Measurements from ENCODE around the gene MINDY3. TPM values are rescaled to one million over a fixed set of nuclear protein-coding genes. Genes with fewer than 3 reads are reported as not detected.

MINDY3 gene
- 10 to 100 TPM; 23.4 to 24.4 TPM for total RNA-seq
- polyA plus RNA-seq: 4.6 TPM

DNA sequence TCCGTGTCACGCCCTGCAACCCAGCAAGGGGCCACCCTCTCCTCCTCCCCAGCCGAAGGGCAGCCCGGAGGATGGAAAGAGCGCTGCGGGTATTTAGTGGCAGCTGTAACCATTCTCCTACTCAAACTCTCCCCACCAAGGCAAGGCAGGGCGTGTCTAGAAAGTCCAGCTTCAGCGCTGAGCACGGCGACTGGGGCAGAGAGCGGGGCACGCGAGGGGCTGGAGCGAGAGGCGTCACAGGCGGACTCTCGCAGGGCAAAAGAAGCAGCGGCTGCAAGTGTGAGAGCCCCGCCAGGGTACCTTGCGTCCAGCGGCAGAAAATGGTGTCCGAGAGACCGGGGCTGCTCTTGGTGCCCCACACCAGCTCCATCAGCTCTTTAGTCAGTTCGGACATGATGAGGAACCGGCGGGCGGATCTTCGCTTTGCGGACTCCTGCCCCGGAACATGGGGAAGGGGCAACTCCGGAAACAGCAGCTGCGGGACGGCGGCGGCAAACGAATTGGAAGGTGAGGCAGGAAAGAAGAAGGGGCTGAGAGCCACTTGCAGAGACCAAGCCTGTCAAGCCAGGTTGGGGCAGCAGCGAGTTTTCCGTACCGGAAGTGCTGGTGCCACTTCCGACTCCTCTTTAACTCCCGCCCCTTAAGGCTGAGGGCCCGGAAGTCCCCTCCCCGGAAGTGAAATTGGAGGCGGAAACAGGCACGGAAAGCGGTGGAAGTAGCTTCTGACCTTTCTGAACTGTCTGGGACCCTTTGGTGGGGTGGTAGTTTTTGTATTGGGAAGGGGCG lies at the start of gene MINDY3:
Gene MINDY3, minus strand, starts transcription at position 602 of the 786 bp plus-strand sequence. Its CDS starts 208 bp downstream, at position 394.
- Mint-ChIP-seq H3K4me3 (peak within 1 kb of the TSS; percentile 96 to 99 (median 99)), H3K27me3 (peaks cover 11 to 21% of the 10 kb centered on the region in 2 donors), H3K4me1 (peaks cover 44 to 53% (median 49%) of the 10 kb centered on the region in 3 donors), H3K36me3 (peaks cover 5 to 19% (median 10%) of the 10 kb centered on the region in 3 donors), H3K27ac (peak within 1 kb of the TSS; percentile 54 to 97 (median 94)), H3K9me3 (peaks cover 0 to 5% (median 0%) of the 10 kb centered on the region in 5 donors)
- Histone ChIP-seq H3K36me3 (ENCODE audit: insufficient read depth, low read length) (no peaks in the 10 kb centered on the region), H3K4me1 (ENCODE audit: insufficient read depth, low read length) (peaks cover 40% of the 10 kb centered on the region), H3K4me3 (ENCODE audit: low read length) (peak within 1 kb of the TSS; percentile 95), H3K9me3 (ENCODE audit: low read length) (no peaks in the 10 kb centered on the region), H3K27me3 (ENCODE audit: insufficient read depth, low read length, poor library complexity, severe bottlenecking) (no peaks in the 10 kb centered on the region), H3K27ac (ENCODE audit: low read depth, low read length) (peak within 1 kb of the TSS; percentile 79)
- peak; percentile 73 to 88 (median 80) for DNase-seq
- POLR2A ChIA-PET: no interaction called here
- CTCF ChIA-PET: interaction anchor here (0.6 to 1.5 kb wide), 4 partner anchors 14 to 213 kb away, joined by 3 to 5 read pairs (median 4); no protein-coding TSS in a partner anchor

DNA sequence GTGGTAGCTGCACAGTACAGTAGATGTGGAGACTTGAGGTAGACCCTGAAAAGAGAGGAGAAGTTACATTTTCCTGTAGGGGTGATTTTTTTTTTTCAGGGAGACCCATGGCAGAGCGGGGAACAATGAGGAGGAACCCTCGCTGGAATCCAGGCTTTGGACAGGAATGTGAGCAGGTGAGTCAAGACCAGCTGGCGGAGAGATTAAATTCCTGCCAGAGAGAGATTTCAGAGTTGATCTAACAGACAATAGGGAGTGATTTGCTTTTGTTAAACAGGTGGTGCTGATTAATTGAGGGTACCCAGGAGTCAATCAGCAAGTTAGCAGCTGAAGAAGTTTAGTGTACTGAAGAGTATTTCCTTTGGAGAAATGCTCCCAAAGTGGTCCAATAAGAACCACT lies 41.6 kb upstream of the MINDY3 start:
- no peaks in the 10 kb centered on the region for H3K4me1 ChIP-seq (ENCODE audit: insufficient read depth, low read length)
- no peak overlapping the region for H3K27ac ChIP-seq (ENCODE audit: low read depth, low read length)
- H3K9me3 ChIP-seq (ENCODE audit: low read length): no peaks in the 10 kb centered on the region
- DNase-seq: no peak
- H3K27me3 ChIP-seq (ENCODE audit: insufficient read depth, low read length, poor library complexity, severe bottlenecking): peaks cover 6% of the 10 kb centered on the region
- no peak overlapping the region for H3K4me3 ChIP-seq (ENCODE audit: low read length)
- no peaks in the 10 kb centered on the region for H3K36me3 ChIP-seq (ENCODE audit: insufficient read depth, low read length)
- H3K27me3 Mint-ChIP-seq: peaks cover 14 to 34% of the 10 kb centered on the region in 2 donors
- no peaks in the 10 kb centered on the region for H3K36me3 Mint-ChIP-seq
- H3K4me3 Mint-ChIP-seq: no peak overlapping the region
- no peaks in the 10 kb centered on the region for H3K4me1 Mint-ChIP-seq
- no peaks in the 10 kb centered on the region for H3K9me3 Mint-ChIP-seq
- POLR2A ChIA-PET: no interaction called here
- H3K27ac Mint-ChIP-seq: no peak overlapping the region
- CTCF ChIA-PET: interaction anchor here (0.9 to 2.3 kb wide), 11 partner anchors 9 to 912 kb away, joined by 3 to 10 read pairs (median 4); no protein-coding TSS in a partner anchor

DNA sequence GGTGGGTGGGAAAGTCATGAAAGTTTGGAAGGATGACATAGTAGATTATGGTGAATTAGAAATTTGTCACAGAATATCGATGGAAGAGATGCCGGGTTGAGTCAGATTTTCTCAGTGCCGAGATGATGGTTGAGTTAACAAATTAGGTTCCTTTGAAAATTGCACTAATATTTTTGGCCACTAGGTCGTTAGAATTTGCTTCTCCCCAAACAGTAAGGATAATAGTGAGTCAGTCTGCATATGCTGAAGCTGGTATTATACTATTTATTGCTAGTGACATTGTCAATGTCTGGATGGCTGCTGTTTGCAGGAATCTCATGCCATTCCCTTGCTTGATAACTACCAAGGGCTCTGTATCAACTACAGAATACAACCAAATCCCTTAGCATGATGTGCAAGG lies 37.7 kb upstream of the MINDY3 start:
- H3K4me3 Mint-ChIP-seq: no peak overlapping the region
- H3K36me3 Mint-ChIP-seq: no peaks in the 10 kb centered on the region
- peaks cover 15 to 52% of the 10 kb centered on the region in 2 donors for H3K27me3 Mint-ChIP-seq
- no peaks in the 10 kb centered on the region for H3K36me3 ChIP-seq (ENCODE audit: insufficient read depth, low read length)
- H3K4me1 Mint-ChIP-seq: no peaks in the 10 kb centered on the region
- POLR2A ChIA-PET: no interaction called here
- no peaks in the 10 kb centered on the region for H3K4me1 ChIP-seq (ENCODE audit: insufficient read depth, low read length)
- H3K27ac Mint-ChIP-seq: no peak overlapping the region
- no peak for DNase-seq
- CTCF ChIA-PET: no interaction called here
- peaks cover 0 to 2% (median 0%) of the 10 kb centered on the region in 5 donors for H3K9me3 Mint-ChIP-seq
- H3K4me3 ChIP-seq (ENCODE audit: low read length): no peak overlapping the region
- no peaks in the 10 kb centered on the region for H3K9me3 ChIP-seq (ENCODE audit: low read length)
- H3K27me3 ChIP-seq (ENCODE audit: insufficient read depth, low read length, poor library complexity, severe bottlenecking): peaks cover 6% of the 10 kb centered on the region
- H3K27ac ChIP-seq (ENCODE audit: low read depth, low read length): no peak overlapping the region

DNA sequence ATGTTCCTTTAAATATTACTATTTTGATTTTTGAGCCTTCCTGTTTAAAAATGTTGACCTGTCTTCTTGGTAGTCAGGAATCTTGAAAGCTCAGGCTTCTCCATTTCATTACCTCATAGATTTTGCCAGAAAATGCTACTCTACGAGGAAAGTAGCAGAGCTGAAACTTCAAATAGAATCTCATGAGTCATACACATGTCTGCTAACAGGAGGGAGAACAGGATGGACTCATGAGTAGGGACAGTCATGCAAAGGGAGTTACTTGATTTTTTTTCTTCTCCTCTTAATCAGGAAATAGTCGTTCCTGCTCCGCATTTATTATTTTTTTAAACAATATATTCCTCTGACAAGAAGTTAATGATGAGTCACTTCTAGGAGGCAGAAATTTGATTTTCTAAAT lies 37.0 kb upstream of the MINDY3 start:
- POLR2A ChIA-PET: no interaction called here
- Histone ChIP-seq H3K4me1 (ENCODE audit: insufficient read depth, low read length) (no peaks in the 10 kb centered on the region), H3K27me3 (ENCODE audit: insufficient read depth, low read length, poor library complexity, severe bottlenecking) (peaks cover 6% of the 10 kb centered on the region), H3K4me3 (ENCODE audit: low read length) (no peak overlapping the region), H3K36me3 (ENCODE audit: insufficient read depth, low read length) (no peaks in the 10 kb centered on the region), H3K9me3 (ENCODE audit: low read length) (no peaks in the 10 kb centered on the region), H3K27ac (ENCODE audit: low read depth, low read length) (no peak overlapping the region)
- H3K4me1 Mint-ChIP-seq: no peaks in the 10 kb centered on the region
- H3K36me3 Mint-ChIP-seq: no peaks in the 10 kb centered on the region
- DNase-seq: no peak
- H3K9me3 Mint-ChIP-seq: peaks cover 0 to 2% (median 0%) of the 10 kb centered on the region in 5 donors
- H3K27ac Mint-ChIP-seq: no peak overlapping the region
- H3K4me3 Mint-ChIP-seq: no peak overlapping the region
- CTCF ChIA-PET: no interaction called here
- H3K27me3 Mint-ChIP-seq: peaks cover 19 to 60% of the 10 kb centered on the region in 2 donors

DNA sequence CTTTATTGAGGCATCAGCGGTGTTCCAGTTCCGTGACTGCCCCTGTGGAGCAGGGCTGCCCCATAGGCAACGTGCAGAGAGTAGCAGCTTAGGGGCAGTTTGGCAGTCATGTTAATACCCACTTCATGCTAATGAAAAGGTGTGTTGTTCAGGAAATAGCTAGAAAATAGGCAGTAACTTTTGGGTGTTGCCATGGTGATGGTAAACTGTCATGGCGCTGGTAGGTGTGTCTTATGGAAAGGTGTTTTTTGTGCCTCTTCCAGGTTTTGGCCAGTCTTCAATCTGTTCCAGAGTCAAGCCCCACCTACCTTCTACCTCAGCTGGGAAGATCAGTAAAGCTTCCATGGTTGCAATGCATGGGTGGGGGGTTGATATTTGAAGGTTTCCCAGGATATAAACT lies 36.3 kb upstream of the MINDY3 start:
- POLR2A ChIA-PET: no interaction called here
- no peak for DNase-seq
- no peaks in the 10 kb centered on the region for H3K4me1 Mint-ChIP-seq
- H3K4me1 ChIP-seq (ENCODE audit: insufficient read depth, low read length): no peaks in the 10 kb centered on the region
- no peak overlapping the region for H3K27ac Mint-ChIP-seq
- no peaks in the 10 kb centered on the region for H3K9me3 ChIP-seq (ENCODE audit: low read length)
- no peak overlapping the region for H3K4me3 Mint-ChIP-seq
- no peak overlapping the region for H3K27ac ChIP-seq (ENCODE audit: low read depth, low read length)
- no peaks in the 10 kb centered on the region for H3K36me3 Mint-ChIP-seq
- peaks cover 0 to 2% (median 0%) of the 10 kb centered on the region in 5 donors for H3K9me3 Mint-ChIP-seq
- H3K27me3 Mint-ChIP-seq: peaks cover 15 to 57% of the 10 kb centered on the region in 2 donors
- no peak overlapping the region for H3K4me3 ChIP-seq (ENCODE audit: low read length)
- peaks cover 6% of the 10 kb centered on the region for H3K27me3 ChIP-seq (ENCODE audit: insufficient read depth, low read length, poor library complexity, severe bottlenecking)
- no peaks in the 10 kb centered on the region for H3K36me3 ChIP-seq (ENCODE audit: insufficient read depth, low read length)
- CTCF ChIA-PET: no interaction called here

DNA sequence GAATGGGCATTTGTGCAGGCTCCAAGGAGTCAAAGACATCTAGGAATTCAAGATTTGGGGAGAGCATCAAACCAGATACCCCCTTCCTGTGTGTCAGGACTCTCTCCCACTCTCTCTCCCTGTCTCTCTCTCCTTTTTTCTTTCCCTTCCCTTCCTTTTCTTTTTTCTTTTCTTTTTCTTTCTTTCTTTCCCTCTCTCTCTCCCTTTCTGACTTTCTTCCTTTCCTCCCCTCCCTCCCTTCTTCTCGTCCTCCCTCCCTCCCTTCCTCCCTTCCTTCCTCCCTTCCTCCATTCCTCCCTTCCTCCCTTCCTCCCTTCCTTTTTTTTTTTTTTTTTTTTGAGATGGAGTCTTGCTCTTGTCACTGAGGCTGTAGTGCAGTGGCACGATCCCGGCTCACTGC lies 24.1 kb upstream of the MINDY3 start:
- Histone ChIP-seq H3K9me3 (ENCODE audit: low read length) (no peaks in the 10 kb centered on the region), H3K27ac (ENCODE audit: low read depth, low read length) (no peak overlapping the region), H3K27me3 (ENCODE audit: insufficient read depth, low read length, poor library complexity, severe bottlenecking) (peaks cover 4% of the 10 kb centered on the region), H3K4me1 (ENCODE audit: insufficient read depth, low read length) (no peaks in the 10 kb centered on the region), H3K4me3 (ENCODE audit: low read length) (no peak overlapping the region), H3K36me3 (ENCODE audit: insufficient read depth, low read length) (no peaks in the 10 kb centered on the region)
- Mint-ChIP-seq H3K9me3 (no peaks in the 10 kb centered on the region), H3K27ac (no peak overlapping the region), H3K4me3 (no peak overlapping the region), H3K27me3 (peaks cover 31 to 63% of the 10 kb centered on the region in 2 donors), H3K36me3 (no peaks in the 10 kb centered on the region), H3K4me1 (no peaks in the 10 kb centered on the region)
- ChIA-PET POLR2A (no interaction called here), CTCF (interaction anchor here (0.9 kb wide), 1 partner anchor 18 kb away, joined by 3 read pairs; no protein-coding TSS in a partner anchor)
- DNase-seq: no peak

DNA sequence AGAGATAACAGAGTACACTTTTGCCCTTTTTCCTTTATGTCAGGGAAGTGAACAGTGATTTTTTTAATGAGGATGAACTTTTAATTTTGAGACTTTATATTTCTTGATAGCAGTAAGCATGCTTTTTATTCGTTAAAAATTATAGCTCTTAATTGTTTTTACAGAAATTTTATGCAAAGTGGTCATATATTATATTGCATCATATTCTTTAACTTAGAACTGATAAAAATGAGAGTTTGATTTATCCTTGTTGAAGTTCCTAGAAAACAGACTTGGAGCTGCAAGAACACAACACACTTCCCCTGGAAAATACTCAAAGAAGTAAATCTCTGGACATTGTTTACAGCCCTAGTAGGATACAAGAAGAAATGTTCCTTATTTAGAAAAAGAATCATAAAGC lies 21.2 kb upstream of the MINDY3 start:
- Mint-ChIP-seq H3K27ac (no peak overlapping the region), H3K36me3 (no peaks in the 10 kb centered on the region), H3K27me3 (peaks cover 24 to 63% of the 10 kb centered on the region in 2 donors), H3K4me1 (no peaks in the 10 kb centered on the region), H3K4me3 (no peak overlapping the region), H3K9me3 (no peaks in the 10 kb centered on the region)
- H3K27me3 ChIP-seq (ENCODE audit: insufficient read depth, low read length, poor library complexity, severe bottlenecking): peaks cover 4% of the 10 kb centered on the region
- H3K4me3 ChIP-seq (ENCODE audit: low read length): no peak overlapping the region
- ChIA-PET POLR2A (no interaction called here), CTCF (interaction anchor here (0.8 kb wide), 1 partner anchor 927 kb away, joined by 3 read pairs; no protein-coding TSS in a partner anchor)
- H3K4me1 ChIP-seq (ENCODE audit: insufficient read depth, low read length): no peaks in the 10 kb centered on the region
- no peaks in the 10 kb centered on the region for H3K9me3 ChIP-seq (ENCODE audit: low read length)
- no peak for DNase-seq
- H3K36me3 ChIP-seq (ENCODE audit: insufficient read depth, low read length): no peaks in the 10 kb centered on the region
- no peak overlapping the region for H3K27ac ChIP-seq (ENCODE audit: low read depth, low read length)

DNA sequence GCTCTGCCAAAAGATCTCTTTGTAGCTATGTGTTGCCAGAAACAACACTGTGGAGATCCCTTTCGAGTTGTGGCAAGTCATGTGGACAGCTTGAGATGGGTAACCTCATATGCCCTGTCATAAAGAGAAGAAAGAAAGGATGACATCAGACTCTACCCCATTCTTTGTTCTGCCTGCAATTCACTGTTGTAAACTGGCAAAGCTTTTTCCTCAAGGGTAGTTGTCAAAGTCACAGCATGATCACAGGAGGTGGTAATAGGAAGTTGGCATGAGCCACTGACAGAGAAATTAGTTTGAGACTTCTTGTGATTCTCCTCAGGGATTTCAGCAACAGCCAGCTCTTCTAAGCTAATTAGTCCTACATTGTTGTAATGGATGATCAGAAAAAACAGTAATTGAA lies 19.4 kb upstream of the MINDY3 start:
- ChIA-PET CTCF (interaction anchor here (0.7 to 1.0 kb wide), 2 partner anchors 19 to 23 kb away, joined by 3 read pairs; partner anchors contain the start of gene MINDY3), POLR2A (no interaction called here)
- Histone ChIP-seq H3K27ac (ENCODE audit: low read depth, low read length) (no peak overlapping the region), H3K27me3 (ENCODE audit: insufficient read depth, low read length, poor library complexity, severe bottlenecking) (peaks cover 4% of the 10 kb centered on the region), H3K36me3 (ENCODE audit: insufficient read depth, low read length) (no peaks in the 10 kb centered on the region), H3K4me1 (ENCODE audit: insufficient read depth, low read length) (no peaks in the 10 kb centered on the region), H3K9me3 (ENCODE audit: low read length) (no peaks in the 10 kb centered on the region), H3K4me3 (ENCODE audit: low read length) (no peak overlapping the region)
- Mint-ChIP-seq H3K9me3 (no peaks in the 10 kb centered on the region), H3K36me3 (no peaks in the 10 kb centered on the region), H3K27me3 (peaks cover 21 to 68% of the 10 kb centered on the region in 2 donors), H3K4me3 (no peak overlapping the region), H3K4me1 (no peaks in the 10 kb centered on the region), H3K27ac (no peak overlapping the region)
- no peak for DNase-seq

Measured in CD8-positive, alpha-beta memory T cell (primary cell).